GM12865 (cell line): ENCODE data around the gene HECTD1.
A peak's percentile ranks its signal among the peaks of the same experiment; 100 is the strongest.

ENCODE experiments used
- DNase-seq: peaks from one replicate; pipeline ENCODE4 v3.0.0; 2010; ENCODE audit warnings: low read depth
- H3K4me3 ChIP-seq: 2 replicates; pipeline ENCODE4 v1.5.1; 2011; ENCODE audit warnings: mild to moderate bottlenecking, low read depth, low read length, control low read depth
- CTCF ChIP-seq: IDR thresholded peaks from 2 replicates; pipeline ENCODE4 v1.5.1; 2011; ENCODE audit warnings: low read length, control low read depth, low read depth, inconsistent platforms; ENCODE audit not compliant: insufficient read depth; ENCODE audit errors: missing control alignments

HECTD1 gene

GRCh38 chr14:31139301-31139847, 68.2 kb downstream of the HECTD1 start:
- DNase-seq: no peak
- H3K4me3 ChIP-seq: no peak overlapping the region
- no peak for TF ChIP-seq CTCF

DNA sequence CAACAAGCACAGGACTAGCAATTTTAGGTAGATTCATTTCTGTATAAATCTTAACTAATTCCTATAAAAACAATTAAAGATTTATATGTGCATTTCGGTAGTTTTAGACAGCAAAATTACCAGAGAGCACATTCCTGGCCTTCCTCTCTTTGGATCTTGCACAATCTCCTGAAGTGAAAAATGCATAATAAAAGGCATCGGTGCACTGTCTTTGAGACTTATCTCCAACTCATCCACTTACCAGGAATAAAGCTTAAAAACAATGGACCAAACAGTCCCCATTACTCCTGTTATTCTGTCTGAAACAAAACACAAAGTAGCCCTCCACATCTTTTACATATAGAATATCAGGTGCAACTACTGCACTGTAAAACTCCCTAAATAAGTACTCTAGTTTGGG, 69.3 kb downstream of the HECTD1 start:
- no peak for DNase-seq
- H3K4me3 ChIP-seq: no peak overlapping the region
- TF ChIP-seq CTCF: no peak

DNA sequence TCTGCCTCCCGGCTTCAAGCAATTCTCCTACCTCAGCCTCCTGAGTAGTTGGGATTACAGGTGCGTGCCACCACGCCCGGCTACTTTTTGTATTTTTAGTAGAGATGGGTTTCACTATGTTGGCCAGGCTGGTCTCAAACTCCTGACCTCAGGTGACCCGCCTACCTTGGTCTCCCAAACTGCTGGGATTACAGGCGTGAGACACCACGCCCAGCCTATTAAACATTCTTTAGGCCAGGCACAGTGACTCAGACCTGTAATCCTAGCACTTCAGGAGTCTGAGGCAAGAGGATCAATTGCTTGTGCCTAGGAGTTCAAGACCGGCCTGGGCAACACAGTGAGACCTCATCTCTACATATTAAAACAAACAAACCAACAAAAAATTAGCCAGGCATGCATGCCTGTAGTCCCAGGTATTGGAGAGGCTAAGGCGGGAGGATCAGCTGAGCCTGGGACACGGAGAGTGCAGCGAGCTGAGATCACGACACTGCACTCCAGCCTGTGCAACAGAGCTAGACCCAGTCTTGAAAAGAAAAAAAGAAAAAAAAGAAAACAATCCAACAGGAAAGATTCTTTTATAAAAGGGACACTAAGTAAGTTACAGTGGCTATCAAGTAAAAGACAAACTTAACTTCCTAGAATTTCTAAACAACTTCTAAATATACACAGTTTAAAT, 70.2 kb downstream of the HECTD1 start:
- no peak for TF ChIP-seq CTCF
- H3K4me3 ChIP-seq: no peak overlapping the region
- DNase-seq: no peak

DNA sequence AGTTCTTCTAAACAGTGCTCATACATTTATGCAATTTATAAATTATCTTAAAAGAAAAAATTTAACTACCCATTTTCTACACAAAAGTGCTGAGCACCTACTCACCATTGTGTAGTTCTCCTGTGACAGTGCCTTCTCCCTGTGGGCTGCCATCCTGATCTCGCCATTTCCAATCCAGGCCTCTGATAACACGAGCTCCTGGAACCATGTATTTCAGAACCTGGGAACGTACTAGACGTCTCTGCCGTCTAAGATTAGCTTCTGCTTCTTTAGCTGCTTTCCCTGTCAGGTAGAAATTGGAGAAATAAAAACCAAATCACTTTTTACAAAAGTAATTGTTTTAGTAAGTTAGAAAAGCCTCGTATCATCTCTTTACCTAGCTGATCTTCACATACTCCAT, 74.5 kb downstream of the HECTD1 start:
- TF ChIP-seq CTCF: no peak
- DNase-seq: no peak
- no peak overlapping the region for H3K4me3 ChIP-seq

DNA sequence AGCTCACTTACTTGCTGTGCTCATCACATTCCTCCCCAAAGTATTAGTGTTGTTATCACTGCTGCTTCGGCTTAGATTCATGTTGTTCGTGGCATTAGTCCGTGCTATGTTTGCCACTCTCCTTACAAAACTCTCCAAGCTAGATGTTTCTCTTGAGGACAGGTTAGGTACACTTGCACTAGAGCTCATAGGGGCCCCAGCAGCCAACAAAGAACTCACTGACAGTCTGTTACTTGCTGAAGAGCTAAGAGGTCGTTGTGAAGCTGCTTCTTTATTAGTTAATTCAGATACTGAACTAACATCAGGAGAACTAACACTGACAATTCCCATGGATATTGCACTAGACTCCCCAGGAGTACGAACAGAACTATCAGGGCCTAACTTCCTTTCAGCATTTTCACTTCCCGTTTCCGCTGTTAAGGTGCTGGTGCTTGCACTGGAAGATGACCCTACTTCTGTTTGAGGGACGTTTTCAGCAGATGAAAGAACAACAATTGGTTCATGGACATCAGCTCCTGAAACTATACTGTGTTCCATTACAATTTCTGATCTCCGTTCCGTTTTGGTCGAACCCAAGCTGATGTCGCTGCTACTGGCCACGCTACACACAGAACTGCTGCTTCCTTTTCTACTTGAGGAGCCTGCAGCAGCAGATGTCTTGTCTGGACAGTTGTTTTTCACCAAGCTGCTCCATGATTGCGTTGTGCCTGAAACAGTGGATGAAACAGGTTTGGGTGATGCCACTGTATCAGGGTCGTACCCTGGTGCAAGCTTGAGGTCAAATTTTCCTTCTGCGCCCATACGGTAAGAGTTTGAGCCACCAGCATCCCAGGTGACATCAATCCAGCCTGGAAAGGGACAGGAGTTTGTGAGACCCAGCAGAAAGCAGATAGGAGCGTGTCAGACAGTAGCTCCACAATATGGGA, 78.7 kb downstream of the HECTD1 start:
- DNase-seq: peak; percentile 28
- no peak for TF ChIP-seq CTCF
- no peak overlapping the region for H3K4me3 ChIP-seq

- TF ChIP-seq CTCF: no peak
- peak; percentile 8 for DNase-seq
- no peak overlapping the region for H3K4me3 ChIP-seq
Measured at GRCh38 chr14:31127690-31128089, 79.9 kb downstream of the HECTD1 start.
